Skin epidermis (tissue), 12 donors: ENCODE measurements around the gene LPA.
"Not testable (repeated sequence)": the region's sequence is repeated elsewhere in the genome, so short reads cannot be mapped to it uniquely, and the experiment has no call there.

ENCODE experiments used
- H3K27ac ChIP-seq, 21 experiments: fragments of 200-600 bp; sonication (generic) in 11 of 21; one replicate each; pipeline ENCODE4 v1.5.0; 2020; ENCODE audit warnings: mild to moderate bottlenecking in 3 of 21, inconsistent platforms in 2 of 21, moderate library complexity in 2 of 21
- H3K4me3 ChIP-seq, 7 experiments: fragments of 200-600 bp; sonication (generic) in 2 of 7; one replicate each; pipeline ENCODE4 v1.5.0; 2020; ENCODE audit warnings: inconsistent platforms in 2 of 7, mild to moderate bottlenecking in 2 of 7, moderate library complexity in 1 of 7

The LPA gene

DNA sequence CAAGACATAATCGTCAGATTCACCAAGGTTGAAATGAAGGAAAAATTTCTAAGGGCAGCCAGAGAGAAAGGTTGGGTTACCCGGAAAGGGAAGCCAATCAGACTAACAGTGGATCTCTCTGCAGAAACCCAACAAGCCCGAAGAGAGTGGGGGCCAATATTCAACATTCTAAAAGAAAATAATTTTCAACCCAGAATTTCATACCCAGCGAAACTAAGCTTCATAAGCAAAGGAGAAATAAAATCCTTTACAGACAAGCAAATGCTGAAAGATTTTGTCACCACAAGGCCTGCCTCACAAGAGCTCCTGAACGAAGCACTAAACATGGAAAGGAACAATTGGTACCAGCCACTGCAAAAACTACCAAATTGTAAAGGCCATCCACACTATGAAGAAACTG is 134.6 kb downstream of the LPA start:
- not testable (repeated sequence) for H3K27ac ChIP-seq, H3K4me3 ChIP-seq

DNA sequence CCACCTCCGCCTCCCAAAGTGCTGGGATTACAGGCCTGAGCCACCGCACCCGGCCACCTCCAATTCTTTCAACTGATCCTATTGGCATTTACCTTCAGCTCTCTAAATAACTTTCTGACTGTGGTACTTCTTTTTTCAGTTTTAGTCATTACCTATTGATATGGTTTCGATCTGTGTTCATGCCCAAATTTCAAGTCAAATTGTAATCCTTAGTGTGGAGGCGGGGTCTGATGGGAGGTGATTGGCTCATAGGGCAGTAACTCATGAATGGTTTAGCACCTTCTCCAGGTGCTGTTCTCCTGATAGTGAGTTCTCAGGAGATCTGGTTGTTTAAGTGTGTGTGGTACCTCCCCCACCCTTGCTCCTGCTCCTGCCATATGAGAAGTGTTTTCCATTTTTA is 140.9 kb downstream of the LPA start:
- Histone ChIP-seq H3K27ac (no peak overlapping the region), H3K4me3 (no peak overlapping the region)

DNA sequence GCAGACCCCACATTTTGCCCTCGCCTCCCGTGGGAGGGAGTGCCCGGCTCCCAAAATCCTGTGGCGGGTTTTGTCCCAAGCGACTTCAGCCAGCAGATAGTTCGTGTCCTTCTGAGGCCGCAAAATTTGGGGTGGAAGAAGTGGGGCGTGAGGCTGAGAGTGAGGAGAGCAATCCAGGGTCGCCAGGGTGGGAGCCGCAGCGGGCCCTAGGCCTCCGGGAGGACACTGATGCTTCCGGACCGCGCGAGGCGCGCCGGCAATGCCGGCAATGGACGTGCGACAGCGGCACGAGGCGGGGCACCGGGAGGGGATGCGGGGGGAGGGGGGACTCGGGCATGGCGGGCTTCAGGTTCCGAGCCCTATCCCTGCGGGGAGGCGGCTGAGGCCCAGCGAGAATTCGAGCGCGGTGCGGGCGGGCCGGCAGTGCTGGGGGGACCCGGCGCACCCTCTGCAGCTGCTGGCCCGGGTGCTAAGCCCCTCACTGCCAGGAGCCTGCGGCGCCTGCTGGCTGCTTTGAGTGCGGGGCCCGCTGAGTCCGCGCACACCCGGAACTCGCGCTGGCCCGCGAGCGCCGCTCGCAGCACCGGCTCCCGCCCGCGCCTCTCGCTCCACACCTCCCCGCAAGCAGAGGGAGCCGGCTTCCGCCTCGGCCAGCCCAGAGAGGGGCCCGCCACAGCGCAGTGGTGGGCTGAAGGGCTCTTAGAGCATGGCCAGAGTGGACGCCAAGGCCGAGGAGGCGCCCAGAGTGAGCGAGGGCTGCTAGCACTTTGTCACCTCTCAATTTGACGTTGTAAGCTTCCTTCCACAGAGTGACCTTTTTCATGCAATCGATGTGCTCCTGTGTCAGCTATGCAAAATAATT is 143.8 kb downstream of the LPA start:
- H3K4me3 ChIP-seq = peak overlapping the region; percentile 53 to 71 (median 63)
- peak overlapping the region; percentile 56 to 92 (median 82) for H3K27ac ChIP-seq

DNA sequence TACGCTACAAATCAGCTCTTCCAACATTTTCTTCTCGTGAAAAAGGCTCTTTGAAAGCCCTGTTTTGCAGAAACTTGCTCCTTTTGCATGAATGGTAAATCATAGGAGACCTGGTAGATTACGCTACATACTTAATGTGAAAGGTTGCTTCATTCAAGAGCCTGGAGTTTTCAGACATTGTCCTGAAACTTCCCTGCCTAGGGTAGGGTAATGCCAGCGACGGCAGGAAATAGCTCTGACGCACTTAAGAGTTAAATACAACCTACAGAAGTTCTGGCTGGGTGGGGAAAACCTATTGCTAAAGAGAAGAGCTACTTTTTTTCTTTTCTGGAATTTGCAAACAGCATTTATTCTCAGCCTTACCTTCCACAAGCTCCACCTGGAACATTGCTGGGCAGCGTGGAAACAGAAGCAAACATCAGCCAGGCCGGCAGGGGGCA is 144.5 kb downstream of the LPA start:
- H3K4me3 ChIP-seq = peak overlapping the region; percentile 53 to 71 (median 63)
- H3K27ac ChIP-seq = peak overlapping the region in 17 of 21 experiments; percentile 73 to 92 (median 82)

DNA sequence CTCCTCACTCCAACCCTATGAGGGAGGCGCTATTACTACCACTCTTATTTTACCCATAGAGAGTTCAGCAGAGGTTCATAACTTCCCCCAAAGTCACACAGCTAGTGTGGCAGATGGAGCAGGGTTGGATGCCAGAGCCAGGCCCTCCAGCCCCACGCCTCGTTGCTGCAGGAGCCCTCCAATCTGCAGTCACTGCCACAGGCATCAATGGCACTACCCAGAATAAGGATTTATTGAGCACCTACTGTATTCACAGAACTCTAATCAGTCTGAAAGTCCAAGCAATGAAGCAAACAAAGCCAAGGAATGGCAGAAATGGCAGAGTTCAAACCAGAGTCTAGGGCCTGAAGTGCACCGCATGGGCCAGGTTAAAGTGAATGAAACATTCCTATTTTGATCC is 144.9 kb downstream of the LPA start:
- Histone ChIP-seq H3K4me3 (peak overlapping the region in 1 of 7 experiments; percentile 53), H3K27ac (peak overlapping the region in 1 of 21 experiments; percentile 91)

DNA sequence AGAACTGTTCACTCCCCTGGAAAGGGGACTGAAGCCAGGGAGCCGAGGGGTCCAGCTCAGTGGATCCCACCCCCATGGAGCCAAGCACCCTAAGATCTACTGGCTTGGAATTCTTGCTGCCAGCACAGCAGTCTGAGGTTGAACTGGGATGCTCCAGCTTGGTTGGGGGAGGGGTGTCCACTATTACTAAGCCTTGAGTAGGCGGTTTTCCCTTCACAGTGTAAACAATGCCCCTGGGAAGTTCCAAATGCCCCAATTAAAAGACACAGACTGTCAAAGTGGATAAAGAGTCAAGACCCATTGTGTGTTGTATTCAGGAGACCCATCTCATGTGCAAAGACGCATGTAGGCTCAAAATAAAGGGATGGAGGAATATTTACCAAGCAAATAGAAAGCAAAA is 150.2 kb downstream of the LPA start:
- H3K4me3 ChIP-seq = no peak overlapping the region

DNA sequence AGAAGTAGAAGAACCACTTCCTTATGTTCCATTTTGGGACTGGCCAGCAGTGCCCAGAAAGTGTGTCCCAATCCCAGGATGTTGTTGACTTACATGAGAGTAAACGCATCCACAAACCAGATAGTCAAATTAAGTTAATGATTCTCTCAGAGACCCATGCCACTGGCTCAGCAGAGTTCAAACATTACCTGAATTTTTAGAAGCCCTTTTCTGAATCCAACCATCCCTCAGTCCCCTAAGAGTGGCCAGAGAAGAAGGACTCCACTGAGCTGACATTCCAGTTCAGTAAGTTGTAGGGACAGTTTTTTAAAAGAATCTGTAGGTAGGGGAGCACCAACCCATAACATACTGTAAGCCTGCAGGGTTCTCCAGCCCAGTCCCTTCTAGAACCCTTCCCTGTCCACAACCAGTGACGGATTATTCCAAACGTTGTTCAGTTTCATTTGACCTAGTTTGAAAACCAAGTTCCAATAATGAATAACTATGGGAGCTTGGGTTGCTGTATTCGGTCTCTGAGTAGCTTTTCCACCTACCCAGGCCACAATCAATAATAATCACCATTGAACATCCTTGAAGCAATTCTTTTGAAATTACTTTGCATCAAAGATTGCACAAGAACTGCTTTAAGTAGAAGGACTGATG is 153.0 kb downstream of the LPA start:
- H3K4me3 ChIP-seq = no peak overlapping the region
- no peak overlapping the region for H3K27ac ChIP-seq

More for the DNA sequence above, 150.2 kb downstream of the LPA start:
- no peak overlapping the region for H3K27ac ChIP-seq

DNA sequence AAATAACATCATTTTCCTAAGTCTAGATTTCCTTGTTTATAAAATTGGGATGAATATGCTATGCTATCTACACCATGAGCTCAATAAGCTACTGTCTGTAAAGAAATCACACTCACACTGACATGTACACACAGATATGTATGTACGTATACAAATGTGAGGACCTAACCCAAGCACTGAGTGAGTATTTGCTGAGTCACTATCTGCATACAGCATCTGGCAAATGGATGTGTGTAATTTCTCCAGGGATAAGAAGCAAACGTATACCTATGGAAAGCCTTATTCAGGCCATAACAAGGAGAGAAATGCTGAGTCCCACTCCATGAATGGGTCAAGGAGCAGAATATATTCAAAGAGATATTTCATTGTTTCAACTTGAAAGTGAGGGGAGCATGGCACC is 153.9 kb downstream of the LPA start:
- Histone ChIP-seq H3K4me3 (no peak overlapping the region), H3K27ac (no peak overlapping the region)

DNA sequence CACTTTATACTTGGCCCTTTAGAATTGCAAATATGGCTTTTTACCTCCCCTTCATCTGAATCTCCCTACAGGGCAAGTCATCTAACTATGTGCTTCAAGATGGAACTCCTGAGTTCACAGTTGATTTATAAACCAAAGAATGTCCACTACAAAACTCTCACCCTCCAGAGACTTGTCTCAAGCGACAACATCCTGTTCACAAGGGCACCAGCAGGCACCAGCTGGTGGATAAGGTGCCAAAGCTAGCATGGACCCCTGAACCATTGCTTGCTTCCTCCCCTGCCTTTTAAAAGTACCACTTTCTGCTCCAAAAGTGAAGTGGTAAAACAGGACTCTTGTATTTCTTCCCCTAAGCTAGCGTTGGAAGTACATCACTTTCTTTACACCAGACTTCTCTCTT is 154.5 kb downstream of the LPA start:
- Histone ChIP-seq H3K27ac (no peak overlapping the region), H3K4me3 (no peak overlapping the region)

DNA sequence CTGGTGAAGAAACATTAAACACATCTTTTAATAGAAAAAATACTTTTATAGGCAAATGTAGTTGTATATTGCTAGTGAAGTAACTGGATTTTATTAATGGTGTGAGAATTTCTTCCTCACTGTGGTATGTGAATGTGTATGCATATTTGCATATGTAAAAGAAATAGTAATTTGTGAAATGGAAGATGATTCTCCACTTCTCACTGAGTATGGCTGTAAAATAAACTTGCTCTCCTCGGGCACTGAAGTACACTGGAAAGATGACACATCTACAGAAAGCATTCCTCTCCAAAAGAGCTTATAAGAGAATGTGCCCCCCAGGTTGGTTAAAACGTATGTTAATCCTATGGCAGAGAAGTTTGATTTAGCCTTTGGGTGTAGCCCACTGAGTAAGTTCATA is 155.5 kb downstream of the LPA start:
- no peak overlapping the region for H3K4me3 ChIP-seq
- H3K27ac ChIP-seq = no peak overlapping the region

DNA sequence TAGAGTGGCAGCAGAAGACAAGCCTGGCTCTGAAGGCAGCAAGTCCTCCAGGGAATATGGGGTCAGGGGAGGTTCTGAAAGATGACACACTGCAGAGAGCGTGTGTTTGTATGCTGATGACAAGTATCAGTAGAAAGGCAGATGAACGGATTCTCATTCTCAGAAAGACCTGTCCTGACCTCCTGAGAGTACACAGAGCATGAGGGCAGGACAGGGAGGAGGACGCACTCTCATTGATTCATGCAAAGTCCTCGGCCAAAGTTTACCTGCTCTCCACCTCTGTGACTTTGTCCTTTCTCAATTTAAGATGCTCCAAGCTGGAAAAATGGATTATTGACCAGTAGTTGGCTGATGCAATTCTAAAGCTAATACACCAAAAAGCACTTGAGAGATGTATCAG is 156.7 kb downstream of the LPA start:
- Histone ChIP-seq H3K27ac (no peak overlapping the region), H3K4me3 (no peak overlapping the region)

DNA sequence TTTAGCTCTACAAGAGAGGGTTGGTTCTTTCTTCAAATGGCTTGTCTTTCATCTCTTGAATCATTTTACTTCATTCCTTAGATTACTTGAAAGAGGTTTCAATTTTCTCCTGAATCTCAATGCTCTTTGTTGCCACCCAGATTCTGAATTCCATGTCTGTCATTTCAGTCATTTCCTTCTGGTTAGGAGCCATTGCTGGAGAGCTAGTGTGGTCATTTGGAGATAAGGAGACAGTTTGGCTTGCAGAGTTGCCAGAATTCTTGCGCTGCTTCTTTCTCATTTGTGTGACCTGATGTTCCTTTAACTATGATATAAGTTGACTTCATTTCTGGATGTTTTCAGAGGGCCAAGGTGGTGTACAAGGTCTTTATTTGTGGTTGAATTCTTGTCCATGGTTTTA is 158.1 kb downstream of the LPA start:
- H3K27ac ChIP-seq = no peak overlapping the region
- H3K4me3 ChIP-seq = no peak overlapping the region

DNA sequence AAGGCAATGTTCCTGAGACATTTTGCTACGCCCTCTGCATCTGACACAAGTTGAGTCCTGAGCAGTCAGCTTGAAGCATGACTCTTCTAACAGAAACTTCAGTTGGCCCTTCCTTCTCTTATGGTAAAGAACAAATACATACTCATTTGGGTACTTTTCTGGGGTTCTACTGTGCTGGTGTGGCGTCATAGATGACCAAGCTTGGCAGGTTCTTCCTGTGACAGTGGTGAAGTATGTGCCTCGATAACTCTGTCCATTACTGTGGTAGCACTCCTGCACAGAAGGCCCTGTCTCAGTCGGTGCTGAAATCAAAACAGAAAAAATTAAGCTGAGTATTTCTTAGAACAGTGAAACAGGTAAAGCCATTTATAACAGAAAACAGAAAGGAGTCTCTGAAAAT is 163.4 kb downstream of the LPA start:
- no peak overlapping the region for H3K27ac ChIP-seq
- H3K4me3 ChIP-seq = no peak overlapping the region

DNA sequence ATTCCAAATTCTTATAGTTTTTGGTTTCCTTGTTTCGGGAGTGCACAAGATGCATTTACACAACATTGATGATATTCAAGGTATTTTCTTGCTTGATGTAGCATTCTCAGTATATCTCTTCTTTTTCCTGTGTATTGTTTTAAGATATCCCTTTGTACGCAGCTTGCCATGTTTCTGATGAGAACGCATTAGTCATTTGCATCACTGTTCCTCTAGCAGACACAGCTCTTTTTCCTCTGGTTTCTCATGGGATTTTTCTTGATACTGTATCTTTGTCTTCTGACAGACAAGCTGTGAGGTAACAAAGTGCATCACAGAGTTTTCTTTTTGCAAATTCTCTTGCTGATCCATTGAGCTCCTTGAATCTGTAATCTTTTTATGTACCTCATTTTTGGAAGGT is 169.5 kb downstream of the LPA start:
- no peak overlapping the region for H3K27ac ChIP-seq

DNA sequence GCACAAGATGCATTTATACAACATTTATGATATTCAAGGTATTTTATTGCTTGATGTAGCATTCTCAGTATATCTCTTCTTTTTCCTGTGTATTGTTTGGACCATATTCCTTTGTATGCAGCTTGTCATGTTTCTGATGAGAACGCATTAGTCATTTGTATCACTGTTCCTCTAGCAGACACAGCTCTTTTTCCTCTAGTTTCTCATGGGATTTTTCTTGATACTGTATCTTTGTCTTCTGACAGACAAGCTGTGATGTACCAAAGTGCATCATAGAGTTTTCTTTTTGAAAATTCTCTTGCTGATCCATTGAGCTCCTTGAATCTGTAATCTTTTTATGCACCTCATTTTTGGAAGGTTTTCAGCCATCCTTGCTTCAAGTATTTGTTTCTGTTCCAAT is 175.0 kb downstream of the LPA start:
- Histone ChIP-seq H3K4me3 (no peak overlapping the region), H3K27ac (no peak overlapping the region)

More for the DNA sequence above, 169.5 kb downstream of the LPA start:
- H3K4me3 ChIP-seq = no peak overlapping the region

DNA sequence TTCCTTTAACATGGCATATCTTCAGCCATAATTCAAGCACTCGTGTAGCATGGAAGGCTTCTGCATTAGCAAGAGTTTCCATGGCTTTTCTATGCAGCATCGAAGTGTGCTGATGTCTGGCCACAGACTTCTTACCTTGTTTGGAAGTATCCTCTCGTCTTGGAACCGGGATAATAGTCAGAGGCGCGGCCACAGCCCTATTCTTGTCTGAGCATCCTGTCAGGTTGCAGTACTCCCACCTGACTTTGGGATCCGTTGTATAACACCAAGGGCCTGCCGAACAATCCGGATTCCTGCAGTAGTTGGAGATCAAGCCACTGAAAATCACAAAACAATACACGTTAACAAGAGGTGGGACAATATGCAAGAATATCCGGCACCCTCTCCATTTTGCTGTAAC is 177.0 kb downstream of the LPA start:
- Histone ChIP-seq H3K4me3 (no peak overlapping the region), H3K27ac (no peak overlapping the region)
